H1 (cell line): Measurements from ENCODE around the gene ARL6IP4. TPM values are rescaled to one million over a fixed set of nuclear protein-coding genes. Genes with fewer than 3 reads are reported as not detected.

Source experiments
- ATF2 ChIP-seq: IDR thresholded peaks from 2 replicates; pipeline ENCODE4 v1.6.1; 2012; ENCODE audit warnings: low read length, inconsistent platforms
- polyA plus RNA-seq, 7 experiments: library from polyadenylated mRNA; depleted of rRNA in 3 of 7; stranded (reverse) in 5 of 7; unstranded in 2 of 7; fragments of >200 nt in 5 of 7; fragments of 200-250 nt in 2 of 7; gene quantifications; 1 replicate in 5 of 7; 2 replicates in 1 of 7; 4 replicates in 1 of 7; pipeline versions ENCODE4 v1.2.1 to v1.2.3, GENCODE V29; 2011 to 2013; ENCODE audit warnings: missing spikeins in 2 of 7, mixed read lengths in 2 of 7
- total RNA-seq: library from RNA; stranded (reverse); fragmentation: NEBNext Ultra II Directional; extraction: Animal tissue kit (Norgen Biotek cat#: 25700); gene quantifications from 2 replicates; pipeline ENCODE4 v1.2.1, GENCODE V29; 2021

Gene ARL6IP4
- total and polyA plus RNA-seq, 2 of the 8 experiments (the other 6 are each of a cell fraction or from before 2014, with no cell fraction given) = 76.4 to 109 TPM

- TF ChIP-seq ATF2 = no peak
These were observed 20.8 kb upstream of the ARL6IP4 start (continued) for GRCh38 chr12:122959566-122960192.
